ENCODE results near the gene MIOX. TPM values are rescaled to one million over a fixed set of nuclear protein-coding genes. Genes with fewer than 3 reads are reported as not detected.

The MIOX gene
- total and polyA plus RNA-seq, 10 of the 15 experiments (the other 5 are each of a cell fraction or from before 2014, with no cell fraction given), result 0.10 to 0.31 TPM; not detected in 8

GRCh38 chr22:50489363-50490243 is 2.9 kb downstream of the MIOX start:
- no TSS peak for BruUV-seq (replicated peaks)
- Histone ChIP-seq H3K9me3 (replicated peaks; ENCODE audit: control insufficient read depth, insufficient read depth, low read length) (no peaks in the 10 kb centered on the region), H3K27ac (ENCODE audit: control insufficient read depth, insufficient read depth) (no peak overlapping the region), H4K20me1 (ENCODE audit: control insufficient read depth, insufficient read depth) (no peaks in the 10 kb centered on the region), H3K27me3 (replicated peaks in 1 of 2; ENCODE audit: control insufficient read depth in 2 of 2, insufficient read depth in 2 of 2, low read length in 1 of 2) (no peaks in the 10 kb centered on the region), H3K9ac (ENCODE audit: control insufficient read depth, insufficient read depth, low read length) (no peak overlapping the region), H3K36me3 (ENCODE audit: control insufficient read depth in 2 of 2, insufficient read depth in 2 of 2, low read length in 1 of 2) (no peaks in the 10 kb centered on the region), H2AFZ (ENCODE audit: control insufficient read depth, low read depth, low read length) (no peak overlapping the region), H3K79me2 (ENCODE audit: control insufficient read depth, insufficient read depth, low read length) (no peaks in the 10 kb centered on the region), H3K4me3 (no peak overlapping the region), H3K4me1 (ENCODE audit: control insufficient read depth, insufficient read depth, low read length) (peaks cover 5% of the 10 kb centered on the region), H3K4me2 (ENCODE audit: control insufficient read depth, insufficient read depth) (no peak overlapping the region)
- ChIA-PET CTCF (no interaction called here), SMC1A (ENCODE audit: uncharacterized antibody, unreplicated experiment) (no interaction called here), POLR2A (no interaction called here), RAD21 (ENCODE audit: unreplicated experiment) (interaction anchor here (0.6 kb wide), 1 partner anchor 165 kb away, joined by 3 read pairs; no protein-coding TSS in a partner anchor)
- in situ Hi-C loops (cut with MboI) (loop anchor here (10.0 kb wide), 1 partner anchor 235 kb away; the partner anchor contains the start of gene HDAC10), intact Hi-C loops (cut with micrococcal nuclease; ENCODE audit: unreplicated experiment) (no loop called here)
- no peak for ATAC-seq
- DNase-seq (ENCODE audit: low read depth, low spot score), result no peak
- WGBS (ENCODE audit: insufficient coverage, insufficient replicate concordance, low lambda C conversion rate, missing lambda C conversion rate), result 74% methylated on average over 20 of the region's 31 CpGs
- FAIRE-seq, result no peak
- TF ChIP-seq ZNF24 (IDR thresholded peaks at IDR 0.05), result no peak
- TF ChIP-seq, protein P1, sequence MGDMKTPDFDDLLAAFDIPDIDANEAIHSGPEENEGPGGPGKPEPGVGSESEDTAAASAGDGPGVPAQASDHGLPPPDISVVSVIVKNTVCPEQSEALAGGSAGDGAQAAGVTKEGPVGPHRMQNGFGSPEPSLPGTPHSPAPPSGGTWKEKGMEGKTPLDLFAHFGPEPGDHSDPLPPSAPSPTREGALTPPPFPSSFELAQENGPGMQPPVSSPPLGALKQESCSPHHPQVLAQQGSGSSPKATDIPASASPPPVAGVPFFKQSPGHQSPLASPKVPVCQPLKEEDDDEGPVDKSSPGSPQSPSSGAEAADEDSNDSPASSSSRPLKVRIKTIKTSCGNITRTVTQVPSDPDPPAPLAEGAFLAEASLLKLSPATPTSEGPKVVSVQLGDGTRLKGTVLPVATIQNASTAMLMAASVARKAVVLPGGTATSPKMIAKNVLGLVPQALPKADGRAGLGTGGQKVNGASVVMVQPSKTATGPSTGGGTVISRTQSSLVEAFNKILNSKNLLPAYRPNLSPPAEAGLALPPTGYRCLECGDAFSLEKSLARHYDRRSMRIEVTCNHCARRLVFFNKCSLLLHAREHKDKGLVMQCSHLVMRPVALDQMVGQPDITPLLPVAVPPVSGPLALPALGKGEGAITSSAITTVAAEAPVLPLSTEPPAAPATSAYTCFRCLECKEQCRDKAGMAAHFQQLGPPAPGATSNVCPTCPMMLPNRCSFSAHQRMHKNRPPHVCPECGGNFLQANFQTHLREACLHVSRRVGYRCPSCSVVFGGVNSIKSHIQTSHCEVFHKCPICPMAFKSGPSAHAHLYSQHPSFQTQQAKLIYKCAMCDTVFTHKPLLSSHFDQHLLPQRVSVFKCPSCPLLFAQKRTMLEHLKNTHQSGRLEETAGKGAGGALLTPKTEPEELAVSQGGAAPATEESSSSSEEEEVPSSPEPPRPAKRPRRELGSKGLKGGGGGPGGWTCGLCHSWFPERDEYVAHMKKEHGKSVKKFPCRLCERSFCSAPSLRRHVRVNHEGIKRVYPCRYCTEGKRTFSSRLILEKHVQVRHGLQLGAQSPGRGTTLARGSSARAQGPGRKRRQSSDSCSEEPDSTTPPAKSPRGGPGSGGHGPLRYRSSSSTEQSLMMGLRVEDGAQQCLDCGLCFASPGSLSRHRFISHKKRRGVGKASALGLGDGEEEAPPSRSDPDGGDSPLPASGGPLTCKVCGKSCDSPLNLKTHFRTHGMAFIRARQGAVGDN (IDR thresholded peaks at IDR 0.05), result no peak
- TF ChIP-seq, protein P2, sequence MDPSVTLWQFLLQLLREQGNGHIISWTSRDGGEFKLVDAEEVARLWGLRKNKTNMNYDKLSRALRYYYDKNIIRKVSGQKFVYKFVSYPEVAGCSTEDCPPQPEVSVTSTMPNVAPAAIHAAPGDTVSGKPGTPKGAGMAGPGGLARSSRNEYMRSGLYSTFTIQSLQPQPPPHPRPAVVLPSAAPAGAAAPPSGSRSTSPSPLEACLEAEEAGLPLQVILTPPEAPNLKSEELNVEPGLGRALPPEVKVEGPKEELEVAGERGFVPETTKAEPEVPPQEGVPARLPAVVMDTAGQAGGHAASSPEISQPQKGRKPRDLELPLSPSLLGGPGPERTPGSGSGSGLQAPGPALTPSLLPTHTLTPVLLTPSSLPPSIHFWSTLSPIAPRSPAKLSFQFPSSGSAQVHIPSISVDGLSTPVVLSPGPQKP (IDR thresholded peaks at IDR 0.05; ENCODE audit: low read depth, low read length), result no peak
- TF ChIP-seq RAD21 (IDR thresholded peaks at IDR 0.05; ENCODE audit: insufficient read depth, low read depth, low read length), result no peak
- TF ChIP-seq BACH1 (IDR thresholded peaks at IDR 0.05; ENCODE audit: borderline replicate concordance), result no peak
- no peak for TF ChIP-seq SREBF2 (IDR thresholded peaks at IDR 0.05; ENCODE audit: low read length)
- TF ChIP-seq ZNF384 (IDR thresholded peaks at IDR 0.05; ENCODE audit: borderline replicate concordance, low read depth, low read length), result no peak
- no peak for TF ChIP-seq POLR2AphosphoS5 (IDR thresholded peaks at IDR 0.05; ENCODE audit: low read length)
- no peak for TF ChIP-seq JUND (IDR thresholded peaks at IDR 0.05; ENCODE audit: low read depth, low read length)
- TF ChIP-seq CHD1 (IDR thresholded peaks at IDR 0.05; ENCODE audit: low read depth, low read length), result no peak
- no peak for TF ChIP-seq IKZF2 (IDR thresholded peaks at IDR 0.05)
- no peak for TF ChIP-seq DPF2 (IDR thresholded peaks at IDR 0.05)
- TF ChIP-seq EGR1 (IDR thresholded peaks at IDR 0.05; ENCODE audit: borderline replicate concordance in 1 of 2, low read depth in 2 of 2, low read length in 2 of 2), result no peak
- TF ChIP-seq IKZF1 (conservative IDR thresholded peaks at IDR 0.05), result no peak
- TF ChIP-seq, protein P3, sequence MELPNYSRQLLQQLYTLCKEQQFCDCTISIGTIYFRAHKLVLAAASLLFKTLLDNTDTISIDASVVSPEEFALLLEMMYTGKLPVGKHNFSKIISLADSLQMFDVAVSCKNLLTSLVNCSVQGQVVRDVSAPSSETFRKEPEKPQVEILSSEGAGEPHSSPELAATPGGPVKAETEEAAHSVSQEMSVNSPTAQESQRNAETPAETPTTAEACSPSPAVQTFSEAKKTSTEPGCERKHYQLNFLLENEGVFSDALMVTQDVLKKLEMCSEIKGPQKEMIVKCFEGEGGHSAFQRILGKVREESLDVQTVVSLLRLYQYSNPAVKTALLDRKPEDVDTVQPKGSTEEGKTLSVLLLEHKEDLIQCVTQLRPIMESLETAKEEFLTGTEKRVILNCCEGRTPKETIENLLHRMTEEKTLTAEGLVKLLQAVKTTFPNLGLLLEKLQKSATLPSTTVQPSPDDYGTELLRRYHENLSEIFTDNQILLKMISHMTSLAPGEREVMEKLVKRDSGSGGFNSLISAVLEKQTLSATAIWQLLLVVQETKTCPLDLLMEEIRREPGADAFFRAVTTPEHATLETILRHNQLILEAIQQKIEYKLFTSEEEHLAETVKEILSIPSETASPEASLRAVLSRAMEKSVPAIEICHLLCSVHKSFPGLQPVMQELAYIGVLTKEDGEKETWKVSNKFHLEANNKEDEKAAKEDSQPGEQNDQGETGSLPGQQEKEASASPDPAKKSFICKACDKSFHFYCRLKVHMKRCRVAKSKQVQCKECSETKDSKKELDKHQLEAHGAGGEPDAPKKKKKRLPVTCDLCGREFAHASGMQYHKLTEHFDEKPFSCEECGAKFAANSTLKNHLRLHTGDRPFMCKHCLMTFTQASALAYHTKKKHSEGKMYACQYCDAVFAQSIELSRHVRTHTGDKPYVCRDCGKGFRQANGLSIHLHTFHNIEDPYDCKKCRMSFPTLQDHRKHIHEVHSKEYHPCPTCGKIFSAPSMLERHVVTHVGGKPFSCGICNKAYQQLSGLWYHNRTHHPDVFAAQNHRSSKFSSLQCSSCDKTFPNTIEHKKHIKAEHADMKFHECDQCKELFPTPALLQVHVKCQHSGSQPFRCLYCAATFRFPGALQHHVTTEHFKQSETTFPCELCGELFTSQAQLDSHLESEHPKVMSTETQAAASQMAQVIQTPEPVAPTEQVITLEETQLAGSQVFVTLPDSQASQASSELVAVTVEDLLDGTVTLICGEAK (IDR thresholded peaks at IDR 0.05; ENCODE audit: borderline replicate concordance), result no peak
